B cell (primary cell): ENCODE measurements around the gene USP34. TPM values are rescaled to one million over a fixed set of nuclear protein-coding genes. Genes with fewer than 3 reads are reported as not detected.
A peak's percentile ranks its signal among the peaks of the same experiment; 100 is the strongest.

ENCODE experiments used
- ATAC-seq: fragments of 200-7000 bp; cut with Tn5 transposase; one replicate; pipeline ENCODE4 v1.10.0; 2021; ENCODE audit warnings: low read depth, mild to moderate bottlenecking, moderate number of reproducible peaks, moderate library complexity
- CTCF ChIA-PET: fragments of 350-600 bp; sonication (Branson Sonifier 250); formaldehyde crosslinking; loops from one replicate; lab custom pipeline; 2021; ENCODE audit warnings: antibody characterized with exemption, inconsistent platforms; lab: Charles Lee
- POLR2A ChIA-PET: fragments of 350-600 bp; sonication (Branson Sonifier 250); formaldehyde crosslinking; loops from one replicate; lab custom pipeline; 2021; ENCODE audit warnings: antibody characterized with exemption; lab: Charles Lee
- DNase-seq: peaks from one replicate; pipeline ENCODE4 v3.0.0; 2013
- H2AFZ ChIP-seq: 2 replicates; pipeline ENCODE4 v1.6.1; 2012; ENCODE audit warnings: mild to moderate bottlenecking, low read depth, low read length; ENCODE audit not compliant: insufficient read depth, poor library complexity, severe bottlenecking
- H3K27ac ChIP-seq, 2 donors: 1 replicate in 1 of 2; 2 replicates in 1 of 2; pipeline ENCODE4 v1.5.1; 2012 to 2013; ENCODE audit warnings: low read length in 2 of 2, mild to moderate bottlenecking in 2 of 2, moderate library complexity in 1 of 2
- H3K27me3 ChIP-seq, 4 experiments: fragments of 200-600 bp in 1 of 4; sonication (generic) in 1 of 4; replicated peaks in 1 of 4; 1 replicate in 2 of 4; 2 replicates in 2 of 4; pipeline versions ENCODE4 v1.6.1 to v1.7.0; 2013 to 2016; ENCODE audit warnings: low read length in 3 of 4, mild to moderate bottlenecking in 2 of 4, mixed read lengths in 1 of 4, moderate library complexity in 1 of 4; ENCODE audit not compliant: insufficient read depth in 4 of 4, control insufficient read depth in 3 of 4; ENCODE audit errors: control extremely low read depth in 1 of 4
- H3K36me3 ChIP-seq, 2 experiments: replicated peaks in 1 of 2; 1 replicate in 1 of 2; 2 replicates in 1 of 2; pipeline versions ENCODE4 v1.6.1 to v1.7.1; 2013; ENCODE audit warnings: low read length in 1 of 2; ENCODE audit not compliant: insufficient read depth in 2 of 2, control insufficient read depth in 1 of 2; ENCODE audit errors: control extremely low read depth in 1 of 2, extremely low read depth in 1 of 2
- H3K4me1 ChIP-seq, 2 donors: fragments of 200-600 bp in 1 of 2; sonication (generic) in 1 of 2; 1 replicate in 1 of 2; 2 replicates in 1 of 2; pipeline versions ENCODE4 v1.5.1 to v1.6.1; 2013 to 2017; ENCODE audit warnings: low read length in 2 of 2; ENCODE audit not compliant: control insufficient read depth in 2 of 2, insufficient read depth in 2 of 2
- H3K4me2 ChIP-seq: replicated peaks from 2 replicates; pipeline ENCODE3; 2012; ENCODE audit warnings: mild to moderate bottlenecking, low read depth, low read length; ENCODE audit not compliant: poor library complexity, severe bottlenecking
- H3K4me3 ChIP-seq, 5 experiments: fragments of 200-600 bp in 1 of 5; sonication (generic) in 1 of 5; 1 replicate in 3 of 5; 2 replicates in 2 of 5; pipeline versions ENCODE4 v1.5.1 to v1.7.0; 2011 to 2016; ENCODE audit warnings: low read length in 4 of 5, mild to moderate bottlenecking in 4 of 5, low read depth in 2 of 5, control low read depth in 1 of 5, moderate library complexity in 1 of 5; ENCODE audit not compliant: insufficient read depth in 1 of 5; ENCODE audit errors: control extremely low read depth in 1 of 5, extremely low read depth in 1 of 5
- H3K79me2 ChIP-seq: fragments of 200-600 bp; sonication (generic); one replicate; pipeline ENCODE4 v1.6.0; 2016; ENCODE audit warnings: low read length; ENCODE audit not compliant: control insufficient read depth, insufficient read depth
- H3K9ac ChIP-seq: fragments of 200-600 bp; sonication (generic); 2 replicates; pipeline ENCODE4 v1.6.1; 2017; ENCODE audit warnings: mild to moderate bottlenecking, low read length, moderate library complexity
- H3K9me3 ChIP-seq, 3 donors: one replicate each; pipeline versions ENCODE4 v1.6.1 to v1.7.1; 2013; ENCODE audit warnings: low read length in 2 of 3; ENCODE audit not compliant: control insufficient read depth in 2 of 3, insufficient read depth in 1 of 3; ENCODE audit errors: control extremely low read depth in 1 of 3
- H4K20me1 ChIP-seq: 2 replicates; pipeline ENCODE4 v1.6.0; 2012; ENCODE audit warnings: mild to moderate bottlenecking, low read length; ENCODE audit not compliant: insufficient read depth, control insufficient read depth, poor library complexity, severe bottlenecking
- H3K27ac Mint-ChIP-seq: one replicate; pipeline ENCODE4 v1.8.0; 2021; ENCODE audit warnings: mixed read lengths
- H3K27me3 Mint-ChIP-seq: one replicate; pipeline ENCODE4 v1.8.0; 2021; ENCODE audit warnings: mixed read lengths
- H3K4me1 Mint-ChIP-seq: one replicate; pipeline ENCODE4 v1.8.0; 2021; ENCODE audit warnings: mixed read lengths
- H3K4me3 Mint-ChIP-seq: one replicate; pipeline ENCODE4 v1.8.0; 2021; ENCODE audit warnings: mixed read lengths
- H3K9me3 Mint-ChIP-seq: one replicate; pipeline ENCODE4 v1.8.0; 2022; ENCODE audit warnings: mixed read lengths; ENCODE audit not compliant: insufficient read depth
- CTCF ChIP-seq: fragments of 200-600 bp; IDR thresholded peaks from one replicate; pipeline ENCODE4 v1.8.0; 2022; ENCODE audit warnings: antibody characterized with exemption, mild to moderate bottlenecking
- EZH2 ChIP-seq: IDR thresholded peaks from 2 replicates; pipeline ENCODE4 v1.6.1; 2012; ENCODE audit warnings: borderline replicate concordance, low read depth, mild to moderate bottlenecking, moderate library complexity, low read length; ENCODE audit not compliant: insufficient read depth, poor library complexity, severe bottlenecking
- WGBS: methylation state at CpG from one replicate; pipeline ENCODE4 v1.1.5; 2013; ENCODE audit warnings: missing lambda C conversion rate; ENCODE audit not compliant: insufficient coverage; 5-methylcytosine and 5-hydroxymethylcytosine counted together
- intact Hi-C: fragments of 100-400 bp; cut with micrococcal nuclease; formaldehyde crosslinking; loops from one replicate; pipeline ENCODE4 v1.10.0; 2022
- polyA plus RNA-seq: library from polyadenylated mRNA; depleted of rRNA; stranded (reverse); fragments of >200 nt; gene quantifications from 2 replicates; pipeline ENCODE4 v1.2.3, GENCODE V29; 2012
- total RNA-seq, 2 donors: library from RNA; stranded (reverse); fragments of 120-200 nt in 1 of 2; gene quantifications; 1 replicate in 1 of 2; 2 replicates in 1 of 2; pipeline versions ENCODE4 v1.2.3 to v1.2.4, GENCODE V29; 2013 to 2022

USP34 gene
- total and polyA plus RNA-seq, 2 donors (not counting 1 experiment from before 2014, with no cell fraction given) = 70.3 to 311 TPM

GRCh38 chr2:61181382-61182058 lies 289.4 kb downstream of the USP34 start:
- Histone ChIP-seq H2AFZ (no peak overlapping the region), H3K9ac (no peak overlapping the region), H3K79me2 (peaks cover 48% of the 10 kb centered on the region), H3K4me1 (peaks cover 22 to 37% of the 10 kb centered on the region in 2 donors), H3K27ac (peak overlapping the region in 1 of 2 donors; percentile 24), H3K4me3 (no peak overlapping the region), H3K9me3 (no peaks in the 10 kb centered on the region), H3K27me3 (no peaks in the 10 kb centered on the region), H3K36me3 (peaks cover 18 to 71% of the 10 kb centered on the region in 2 experiments), H4K20me1 (peaks cover 19% of the 10 kb centered on the region), H3K4me2 (no peak overlapping the region)
- Mint-ChIP-seq H3K27me3 (no peaks in the 10 kb centered on the region), H3K4me3 (no peak overlapping the region), H3K4me1 (peaks cover 53% of the 10 kb centered on the region), H3K27ac (peak overlapping the region; percentile 61), H3K9me3 (no peaks in the 10 kb centered on the region)
- DNase-seq (no peak), ATAC-seq (no peak)
- 72% methylated on average over 10 of the region's 10 CpGs for WGBS
- ChIA-PET CTCF (no interaction called here), POLR2A (no interaction called here)
- intact Hi-C loops = no loop called here
- TF ChIP-seq EZH2 (no peak), CTCF (no peak)

DNA sequence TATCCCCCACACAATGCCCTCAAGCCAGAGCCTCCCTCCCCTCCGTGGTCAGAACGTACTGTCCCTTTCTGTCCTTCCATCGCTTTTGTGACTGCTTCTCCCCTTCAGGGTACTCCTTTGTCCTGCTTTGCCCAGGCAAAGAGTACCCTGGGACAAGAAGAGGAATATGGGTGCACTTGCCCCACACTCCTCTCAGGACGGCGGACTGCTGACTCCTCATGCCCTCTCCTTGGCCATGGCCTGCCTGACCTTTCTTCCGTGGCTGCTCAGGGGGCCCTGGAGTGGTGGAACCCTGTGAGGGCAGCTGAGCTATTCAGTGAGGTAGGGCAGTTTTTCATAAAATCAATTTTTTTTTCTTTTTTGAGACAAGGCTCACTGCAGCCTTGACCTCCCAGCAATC lies 290.2 kb downstream of the USP34 start:
- Histone ChIP-seq H4K20me1 (peaks cover 19% of the 10 kb centered on the region), H3K79me2 (peaks cover 48% of the 10 kb centered on the region), H3K27ac (peak overlapping the region in 1 of 2 donors; percentile 26), H2AFZ (no peak overlapping the region), H3K27me3 (no peaks in the 10 kb centered on the region), H3K4me1 (peaks cover 26 to 42% of the 10 kb centered on the region in 2 donors), H3K36me3 (peaks cover 18 to 64% of the 10 kb centered on the region in 2 experiments), H3K4me3 (no peak overlapping the region), H3K4me2 (peak overlapping the region; percentile 9), H3K9ac (no peak overlapping the region), H3K9me3 (no peaks in the 10 kb centered on the region)
- Mint-ChIP-seq H3K9me3 (no peaks in the 10 kb centered on the region), H3K4me1 (peaks cover 58% of the 10 kb centered on the region), H3K27ac (peak overlapping the region; percentile 53), H3K4me3 (peak overlapping the region; percentile 16), H3K27me3 (no peaks in the 10 kb centered on the region)
- ChIA-PET POLR2A (no interaction called here), CTCF (no interaction called here)
- WGBS = 100% methylated on average over 3 of the region's 6 CpGs
- no peak for TF ChIP-seq EZH2
- TF ChIP-seq CTCF = no peak
- intact Hi-C loops = no loop called here
- DNase-seq = no peak
- no peak for ATAC-seq
